ENCODE measurements around the gene SERPINA12.

GRCh38 chr14:94491511-94491910, 17.8 kb downstream of the SERPINA12 start:
- TF ChIP-seq ZBTB33 (IDR thresholded peaks at IDR 0.05; ENCODE audit: extremely low read depth, insufficient replicate concordance, low read length) (no peak), CTCF (IDR thresholded peaks at IDR 0.05 in 2 of 3, conservative IDR thresholded peaks at IDR 0.05 in 1 of 3; ENCODE audit: borderline replicate concordance in 1 of 3, insufficient read depth in 1 of 3, low read depth in 2 of 3, low read length in 2 of 3) (no peak), POLR2A (IDR thresholded peaks at IDR 0.05; ENCODE audit: borderline replicate concordance, extremely low read depth, insufficient read depth, insufficient read length) (no peak), POLR2AphosphoS5 (IDR thresholded peaks at IDR 0.05; ENCODE audit: low read depth, low read length) (no peak), MAX (IDR thresholded peaks at IDR 0.05) (no peak), EZH2 (IDR thresholded peaks at IDR 0.05) (no peak), REST (IDR thresholded peaks at IDR 0.05; ENCODE audit: low read depth) (no peak)

All from HCT116 (cell line).